SU-DHL-6 (cell line): ENCODE data around the gene CISD1.

Experiments used
- H2AFZ ChIP-seq: fragments of 200-600 bp; sonication (generic); 2 replicates; pipeline ENCODE4 v1.6.1; 2014; ENCODE audit warnings: low read depth, mild to moderate bottlenecking, moderate library complexity, mixed read lengths, antibody characterized with exemption, low read length; ENCODE audit not compliant: severe bottlenecking
- H3F3A ChIP-seq: fragments of 200-600 bp; shearing (Covaris generic); 2 replicates; pipeline ENCODE4 v1.6.0; 2016; ENCODE audit warnings: antibody characterized with exemption, mild to moderate bottlenecking; ENCODE audit not compliant: insufficient read depth
- H3K27ac ChIP-seq: fragments of 200-600 bp; sonication (generic); 2 replicates; pipeline ENCODE4 v1.5.1; 2016; ENCODE audit warnings: low read depth, mild to moderate bottlenecking, low read length, moderate library complexity, mixed read lengths
- H3K27me3 ChIP-seq: fragments of 200-600 bp; sonication (generic), shearing (Covaris generic); 2 replicates; pipeline ENCODE4 v1.6.0; 2014; ENCODE audit warnings: mild to moderate bottlenecking, low read length
- H3K36me3 ChIP-seq: fragments of 200-600 bp; sonication (generic); 2 replicates; pipeline ENCODE4 v1.6.1; 2014; ENCODE audit warnings: mild to moderate bottlenecking, low read length, mixed read lengths
- H3K4me2 ChIP-seq: fragments of 300-600, 200-600 bp; shearing (Covaris generic), sonication (generic); 2 replicates; pipeline ENCODE4 v1.6.0; 2014; ENCODE audit warnings: low read length, low read depth, mild to moderate bottlenecking; ENCODE audit not compliant: poor library complexity, severe bottlenecking
- H3K4me3 ChIP-seq: fragments of 200-600 bp; sonication (generic); 2 replicates; pipeline ENCODE4 v1.5.1; 2014; ENCODE audit warnings: antibody characterized with exemption, low read length, mild to moderate bottlenecking, mixed read lengths; ENCODE audit not compliant: insufficient read depth, poor library complexity, severe bottlenecking
- H3K79me2 ChIP-seq: fragments of 200-600 bp; sonication (generic); 2 replicates; pipeline ENCODE4 v1.6.1; 2014; ENCODE audit warnings: mild to moderate bottlenecking, low read length, moderate library complexity; ENCODE audit not compliant: insufficient read depth
- H3K9ac ChIP-seq: fragments of 200-600 bp; sonication (generic); 2 replicates; pipeline ENCODE4 v1.7.0; 2014; ENCODE audit warnings: mild to moderate bottlenecking, low read length
- H3K9me2 ChIP-seq: fragments of 200-600 bp; sonication (generic); replicated peaks from 2 replicates; pipeline ENCODE4 v1.6.1; 2014; ENCODE audit warnings: low read length; ENCODE audit not compliant: insufficient read depth
- H3K9me3 ChIP-seq: fragments of 200-600 bp; sonication (generic); 2 replicates; pipeline ENCODE4 v1.6.1; 2014; ENCODE audit warnings: low read length, mixed read lengths; ENCODE audit not compliant: insufficient read depth
- H4K20me1 ChIP-seq: fragments of 200-600 bp; sonication (generic); 2 replicates; pipeline ENCODE4 v1.6.1; 2014; ENCODE audit warnings: low read depth, mild to moderate bottlenecking, antibody characterized with exemption, low read length, moderate library complexity, mixed read lengths
- EZH2phosphoT487 ChIP-seq: fragments of 200-600 bp; sonication (generic), shearing (Covaris generic); conservative IDR thresholded peaks from 2 replicates; pipeline ENCODE4 v1.6.1; 2018; ENCODE audit warnings: mild to moderate bottlenecking, antibody characterized with exemption, low read length, moderate library complexity, mixed read lengths
- TF ChIP-seq, protein P1 (sequence below): fragments of 200-600 bp; sonication (generic); IDR thresholded peaks from one replicate; pipeline ENCODE4 v1.5.1; 2017; ENCODE audit warnings: antibody characterized with exemption, mild to moderate bottlenecking, low read length, moderate library complexity; ENCODE audit not compliant: insufficient read depth, poor library complexity, severe bottlenecking

CISD1 gene

GRCh38 chr10:58281092-58281752, 12.3 kb downstream of the CISD1 start:
- TF ChIP-seq EZH2phosphoT487 = no peak
- Histone ChIP-seq H3K79me2 (peaks cover 50% of the 10 kb centered on the region), H3K9me3 (no peaks in the 10 kb centered on the region), H3K9me2 (no peaks in the 10 kb centered on the region), H3K27me3 (no peaks in the 10 kb centered on the region), H3K36me3 (peaks cover 38% of the 10 kb centered on the region), H3K4me3 (no peak overlapping the region), H3K9ac (no peak overlapping the region), H3K27ac (no peak overlapping the region), H4K20me1 (0 out of 2 replicates have a peak, but pooled peaks cover 6% of the 10 kb centered on the region), H2AFZ (no peak overlapping the region), H3F3A (no peaks in the 10 kb centered on the region), H3K4me2 (no peak overlapping the region)

GRCh38 chr10:58282615-58283014, 13.7 kb downstream of the CISD1 start:
- H3K4me3 ChIP-seq = no peak overlapping the region

DNA sequence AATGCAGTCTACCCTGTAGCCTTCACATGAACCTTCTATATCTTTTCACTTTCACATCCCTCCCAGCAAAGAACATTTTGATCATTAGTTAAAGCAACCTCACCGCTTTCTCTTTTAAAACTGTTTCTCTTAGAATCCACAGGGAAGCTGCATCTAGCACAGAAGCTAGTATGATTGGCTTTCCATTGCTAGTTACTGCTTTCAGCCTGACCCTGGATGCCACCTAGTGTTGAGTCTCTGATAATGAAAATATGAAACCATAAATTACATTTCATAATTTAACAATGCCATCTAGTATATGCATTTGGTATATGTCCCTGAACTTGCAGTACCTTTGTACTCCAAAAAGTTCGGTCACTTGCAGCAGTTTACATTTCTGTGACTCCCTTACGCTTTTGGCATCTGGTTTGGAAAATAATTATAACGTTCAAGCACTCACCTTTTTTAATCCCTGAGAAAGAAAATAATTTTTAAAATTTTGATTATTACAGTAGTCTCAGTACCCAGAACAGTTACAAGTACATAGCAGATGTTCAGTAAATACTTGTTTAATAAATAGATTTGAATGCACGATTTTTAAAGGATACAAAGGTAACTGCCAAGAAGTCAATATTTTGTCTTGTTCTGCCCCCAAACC, 22.7 kb downstream of the CISD1 start:
- no peaks in the 10 kb centered on the region for H3K79me2 ChIP-seq
- H3K27ac ChIP-seq = no peak overlapping the region
- no peak overlapping the region for H3K4me2 ChIP-seq
- H4K20me1 ChIP-seq = no peaks in the 10 kb centered on the region
- no peaks in the 10 kb centered on the region for H3K9me3 ChIP-seq
- TF ChIP-seq, protein P1, sequence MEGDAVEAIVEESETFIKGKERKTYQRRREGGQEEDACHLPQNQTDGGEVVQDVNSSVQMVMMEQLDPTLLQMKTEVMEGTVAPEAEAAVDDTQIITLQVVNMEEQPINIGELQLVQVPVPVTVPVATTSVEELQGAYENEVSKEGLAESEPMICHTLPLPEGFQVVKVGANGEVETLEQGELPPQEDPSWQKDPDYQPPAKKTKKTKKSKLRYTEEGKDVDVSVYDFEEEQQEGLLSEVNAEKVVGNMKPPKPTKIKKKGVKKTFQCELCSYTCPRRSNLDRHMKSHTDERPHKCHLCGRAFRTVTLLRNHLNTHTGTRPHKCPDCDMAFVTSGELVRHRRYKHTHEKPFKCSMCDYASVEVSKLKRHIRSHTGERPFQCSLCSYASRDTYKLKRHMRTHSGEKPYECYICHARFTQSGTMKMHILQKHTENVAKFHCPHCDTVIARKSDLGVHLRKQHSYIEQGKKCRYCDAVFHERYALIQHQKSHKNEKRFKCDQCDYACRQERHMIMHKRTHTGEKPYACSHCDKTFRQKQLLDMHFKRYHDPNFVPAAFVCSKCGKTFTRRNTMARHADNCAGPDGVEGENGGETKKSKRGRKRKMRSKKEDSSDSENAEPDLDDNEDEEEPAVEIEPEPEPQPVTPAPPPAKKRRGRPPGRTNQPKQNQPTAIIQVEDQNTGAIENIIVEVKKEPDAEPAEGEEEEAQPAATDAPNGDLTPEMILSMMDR = peak; percentile 56
- TF ChIP-seq EZH2phosphoT487 = no peak
- H3K27me3 ChIP-seq = no peaks in the 10 kb centered on the region
- H3K9ac ChIP-seq = no peak overlapping the region
- H3K9me2 ChIP-seq = no peaks in the 10 kb centered on the region
- peaks cover 14% of the 10 kb centered on the region; the same call in 1 of the 2 replicates for H3F3A ChIP-seq
- no peak overlapping the region for H2AFZ ChIP-seq
- H3K4me3 ChIP-seq = no peak overlapping the region
- H3K36me3 ChIP-seq = peaks cover 5% of the 10 kb centered on the region; the same call in 1 of the 2 replicates

More at GRCh38 chr10:58282615-58283014, 13.7 kb downstream of the CISD1 start:
- Histone ChIP-seq H3K9ac (no peak overlapping the region), H2AFZ (no peak overlapping the region), H3K36me3 (peaks cover 35% of the 10 kb centered on the region), H3K27me3 (no peaks in the 10 kb centered on the region), H3K9me3 (no peaks in the 10 kb centered on the region), H3K79me2 (peaks cover 37% of the 10 kb centered on the region), H3K9me2 (no peaks in the 10 kb centered on the region), H3F3A (no peaks in the 10 kb centered on the region), H3K27ac (0 out of 2 replicates have a peak overlapping the region, but pooled peaks have one; percentile 4), H4K20me1 (no peaks in the 10 kb centered on the region), H3K4me2 (no peak overlapping the region)
- no peak for TF ChIP-seq EZH2phosphoT487
- TF ChIP-seq, protein P1 = no peak

GRCh38 chr10:58293989-58294388, 25.0 kb downstream of the CISD1 start:
- Histone ChIP-seq H3K9me2 (no peaks in the 10 kb centered on the region), H3K4me3 (no peak overlapping the region)

More at GRCh38 chr10:58293989-58294388, 25.0 kb downstream of the CISD1 start:
- Histone ChIP-seq H3K4me2 (no peak overlapping the region), H2AFZ (no peak overlapping the region), H3K79me2 (no peaks in the 10 kb centered on the region), H3K9ac (no peak overlapping the region), H4K20me1 (no peaks in the 10 kb centered on the region), H3K36me3 (no peaks in the 10 kb centered on the region; the same call in 1 of the 2 replicates), H3K27me3 (no peaks in the 10 kb centered on the region), H3K27ac (no peak overlapping the region), H3F3A (peaks cover 14% of the 10 kb centered on the region; the same call in 1 of the 2 replicates), H3K9me3 (no peaks in the 10 kb centered on the region)
- TF ChIP-seq EZH2phosphoT487 = no peak
